ENCODE measurements around the gene PPM1N. TPM values are rescaled to one million over a fixed set of nuclear protein-coding genes. Genes with fewer than 3 reads are reported as not detected.

PPM1N gene
- total and polyA plus RNA-seq, 2 of the 13 experiments (the other 11 are each of a cell fraction or from before 2014, with no cell fraction given) = 0.31 to 1.8 TPM

- no peak for TF ChIP-seq PAWR (CRISPR knock-in tag; IDR thresholded peaks at IDR 0.05; ENCODE audit: borderline replicate concordance)
- TF ChIP-seq MTA1 (CRISPR knock-in tag; IDR thresholded peaks at IDR 0.05; ENCODE audit: borderline replicate concordance) = no peak
- peak; percentile 89 for TF ChIP-seq POLR2AphosphoS5 (IDR thresholded peaks at IDR 0.05; ENCODE audit: low read depth, low read length)
- no peak for TF ChIP-seq THAP7 (CRISPR knock-in tag; IDR thresholded peaks at IDR 0.05)
- TF ChIP-seq CBX1 (IDR thresholded peaks at IDR 0.05; ENCODE audit: low read depth) = no peak
- peak; percentile 63; the same call in 1 of the 2 replicates for TF ChIP-seq YEATS4 (CRISPR knock-in tag; IDR thresholded peaks at IDR 0.05; ENCODE audit: borderline replicate concordance)
- no peak for TF ChIP-seq JARID2 (CRISPR knock-in tag; IDR thresholded peaks at IDR 0.05; ENCODE audit: insufficient replicate concordance)
- TF ChIP-seq DRAP1 (CRISPR knock-in tag; IDR thresholded peaks at IDR 0.05) = peak; percentile 89
- no peak for TF ChIP-seq ZNF720 (CRISPR knock-in tag; IDR thresholded peaks at IDR 0.05)
- TF ChIP-seq KDM2A (CRISPR knock-in tag; IDR thresholded peaks at IDR 0.05; ENCODE audit: borderline replicate concordance, low read depth) = peak; percentile 86
- TF ChIP-seq ZNF333 (CRISPR knock-in tag; IDR thresholded peaks at IDR 0.05; ENCODE audit: borderline replicate concordance) = no peak
- TF ChIP-seq ZNF772 (CRISPR knock-in tag; IDR thresholded peaks at IDR 0.05) = peak; percentile 79; the same call in 1 of the 2 replicates
- no peak for TF ChIP-seq KDM3A (CRISPR knock-in tag; IDR thresholded peaks at IDR 0.05; ENCODE audit: low read depth)
- TF ChIP-seq MZF1 (CRISPR knock-in tag; IDR thresholded peaks at IDR 0.05; ENCODE audit: borderline replicate concordance) = no peak
- 0 out of 2 replicates have a peak, but pooled peaks have one; percentile 22 for TF ChIP-seq DMAP1 (CRISPR knock-in tag; IDR thresholded peaks at IDR 0.05)
- no peak for TF ChIP-seq AFF4 (CRISPR knock-in tag; IDR thresholded peaks at IDR 0.05)
- TF ChIP-seq ZNF605 (CRISPR knock-in tag; IDR thresholded peaks at IDR 0.05) = no peak; the same call in 1 of the 2 replicates
- no peak for TF ChIP-seq EZH2 (conservative IDR thresholded peaks at IDR 0.05; ENCODE audit: low read depth, low read length)
- TF ChIP-seq RXRB (CRISPR knock-in tag; IDR thresholded peaks at IDR 0.05; ENCODE audit: borderline replicate concordance) = no peak
- TF ChIP-seq HOXA5 (CRISPR knock-in tag; IDR thresholded peaks at IDR 0.05) = no peak; the same call in 1 of the 2 replicates
- no peak for TF ChIP-seq ZNF75D (CRISPR knock-in tag; IDR thresholded peaks at IDR 0.05; ENCODE audit: borderline replicate concordance)
- no peak for TF ChIP-seq ZSCAN25 (CRISPR knock-in tag; IDR thresholded peaks at IDR 0.05)
- peak; percentile 55; the same call in 1 of the 2 replicates for TF ChIP-seq RXRA (CRISPR knock-in tag; IDR thresholded peaks at IDR 0.05)
Measured at GRCh38 chr19:45506989-45507871, 9.0 kb downstream of the PPM1N start, which contains the start of gene VASP (continued).
